IMR-90 (cell line): Measurements from ENCODE around the gene BANP. TPM values are rescaled to one million over a fixed set of nuclear protein-coding genes. Genes with fewer than 3 reads are reported as not detected.

Source experiments
- ATAC-seq: fragments of 200-7000 bp; cut with Tn5 transposase; 2 replicates; pipeline ENCODE4 v1.9.1; 2020; ENCODE audit warnings: low read depth, mild to moderate bottlenecking, moderate library complexity
- BruUV-seq: library from RNA; stranded (reverse); fragments of 400-500 nt; replicated peaks from 2 replicates; lab custom pipeline; 2021; lab: Mats Ljungman, UMichigan
- CTCF ChIA-PET: fragments of 300-600 bp; formaldehyde crosslinking; extraction: SDS; loops from one replicate; lab custom pipeline; 2021; ENCODE audit warnings: antibody characterized with exemption; lab: Yijun Ruan, JAX
- POLR2A ChIA-PET: fragments of 300-600 bp; sonication (Branson Sonifier 250); formaldehyde crosslinking; loops from one replicate; lab custom pipeline; 2022; ENCODE audit warnings: antibody characterized with exemption; ENCODE audit not compliant: unreplicated experiment; lab: Charles Lee
- DNase-seq: peaks from one replicate; pipeline ENCODE4 v3.0.0; 2013
- H2AFZ ChIP-seq: replicated peaks from 2 replicates; pipeline ENCODE3; 2013; ENCODE audit warnings: low read length, mild to moderate bottlenecking; ENCODE audit not compliant: poor library complexity
- H2AK5ac ChIP-seq: 2 replicates; pipeline ENCODE4 v1.6.1; 2013; ENCODE audit warnings: low read depth, low read length, inconsistent platforms
- H2AK9ac ChIP-seq: replicated peaks from 2 replicates; pipeline ENCODE3; 2013; ENCODE audit warnings: mild to moderate bottlenecking, low read depth, low read length, moderate library complexity; ENCODE audit not compliant: poor library complexity
- H2BK120ac ChIP-seq: 2 replicates; pipeline ENCODE4 v1.6.1; 2013; ENCODE audit warnings: low read depth, low read length, inconsistent platforms
- H2BK15ac ChIP-seq: 3 replicates; pipeline ENCODE4 v1.6.1; 2013; ENCODE audit warnings: low read depth, low read length, inconsistent platforms
- H2BK20ac ChIP-seq: 2 replicates; pipeline ENCODE4 v1.6.1; 2013; ENCODE audit warnings: low read depth, mild to moderate bottlenecking, inconsistent platforms, low read length, moderate library complexity
- H2BK5ac ChIP-seq: 2 replicates; pipeline ENCODE4 v1.6.1; 2013; ENCODE audit warnings: mild to moderate bottlenecking, low read depth, low read length, inconsistent platforms; ENCODE audit not compliant: poor library complexity, severe bottlenecking
- H3K14ac ChIP-seq: replicated peaks from 2 replicates; pipeline ENCODE4 v1.6.1; 2013; ENCODE audit warnings: low read depth, low read length, inconsistent platforms
- H3K18ac ChIP-seq: 2 replicates; pipeline ENCODE4 v1.6.1; 2013; ENCODE audit warnings: low read depth, low read length, control low read depth
- H3K23ac ChIP-seq: 2 replicates; pipeline ENCODE4 v1.6.1; 2013; ENCODE audit warnings: low read depth, low read length, inconsistent platforms
- H3K27ac ChIP-seq: 2 replicates; pipeline ENCODE4 v1.5.1; 2013; ENCODE audit warnings: mild to moderate bottlenecking, control low read depth, low read length; ENCODE audit not compliant: insufficient read depth
- H3K27me3 ChIP-seq: 2 replicates; pipeline ENCODE4 v1.6.1; 2013; ENCODE audit warnings: low read length; ENCODE audit not compliant: control insufficient read depth, insufficient read depth
- H3K36me3 ChIP-seq: 2 replicates; pipeline ENCODE4 v1.6.1; 2013; ENCODE audit warnings: low read length, mixed read lengths; ENCODE audit not compliant: control insufficient read depth, insufficient read depth
- H3K4ac ChIP-seq: 2 replicates; pipeline ENCODE4 v1.6.1; 2013; ENCODE audit warnings: low read depth, low read length, inconsistent platforms
- H3K4me1 ChIP-seq: 2 replicates; pipeline ENCODE4 v1.6.1; 2013; ENCODE audit warnings: low read length, mixed read lengths; ENCODE audit not compliant: control insufficient read depth, insufficient read depth
- H3K4me2 ChIP-seq: 2 replicates; pipeline ENCODE4 v1.6.1; 2013; ENCODE audit warnings: low read depth, mild to moderate bottlenecking, control low read depth, low read length, moderate library complexity
- H3K4me3 ChIP-seq: 2 replicates; pipeline ENCODE4 v1.5.1; 2013; ENCODE audit warnings: low read depth, mild to moderate bottlenecking, control low read depth, low read length, moderate library complexity; ENCODE audit not compliant: insufficient read depth
- H3K56ac ChIP-seq: 2 replicates; pipeline ENCODE4 v1.6.1; 2013; ENCODE audit warnings: low read length, inconsistent platforms; ENCODE audit not compliant: insufficient read depth; ENCODE audit errors: extremely low read depth
- H3K79me1 ChIP-seq, 2 experiments: 2 replicates each; pipeline ENCODE4 v1.6.1; 2013; ENCODE audit warnings: low read length in 2 of 2, inconsistent platforms in 1 of 2, low read depth in 1 of 2
- H3K9ac ChIP-seq: 2 replicates; pipeline ENCODE4 v1.6.1; 2013; ENCODE audit warnings: low read depth, low read length, control low read depth
- H3K9me1 ChIP-seq: 2 replicates; pipeline ENCODE4 v1.6.1; 2013; ENCODE audit warnings: low read length, inconsistent platforms; ENCODE audit not compliant: insufficient read depth
- H3K9me3 ChIP-seq: 2 replicates; pipeline ENCODE4 v1.6.1; 2013; ENCODE audit warnings: low read length; ENCODE audit not compliant: control insufficient read depth, insufficient read depth
- H4K20me1 ChIP-seq: 2 replicates; pipeline ENCODE4 v1.6.1; 2013; ENCODE audit warnings: low read length, inconsistent platforms; ENCODE audit not compliant: insufficient read depth
- H4K5ac ChIP-seq: 2 replicates; pipeline ENCODE4 v1.6.1; 2013; ENCODE audit warnings: mild to moderate bottlenecking, low read depth, low read length, control low read depth
- H4K8ac ChIP-seq, 2 experiments: 2 replicates each; pipeline ENCODE4 v1.6.1; 2013; ENCODE audit warnings: low read depth in 2 of 2, low read length in 2 of 2, control low read depth in 1 of 2, inconsistent platforms in 1 of 2
- H4K91ac ChIP-seq: 2 replicates; pipeline ENCODE4 v1.6.1; 2013; ENCODE audit warnings: low read depth, low read length, inconsistent platforms; ENCODE audit not compliant: insufficient read depth
- CEBPB ChIP-seq: IDR thresholded peaks from 2 replicates; pipeline ENCODE4 v1.6.1; 2012; ENCODE audit warnings: low read depth, low read length, improper control_type of control experiment
- MAFK ChIP-seq: IDR thresholded peaks from 2 replicates; pipeline ENCODE4 v1.6.1; 2012; ENCODE audit warnings: low read depth, low read length, improper control_type of control experiment
- MAZ ChIP-seq: IDR thresholded peaks from 2 replicates; pipeline ENCODE4 v1.6.1; 2012; ENCODE audit warnings: low read depth, mild to moderate bottlenecking, low read length, improper control_type of control experiment, moderate library complexity, borderline replicate concordance
- RCOR1 ChIP-seq: IDR thresholded peaks from 2 replicates; pipeline ENCODE4 v1.6.1; 2012; ENCODE audit warnings: mild to moderate bottlenecking, low read length, improper control_type of control experiment; ENCODE audit not compliant: insufficient replicate concordance
- RFX5 ChIP-seq: IDR thresholded peaks from 2 replicates; pipeline ENCODE4 v1.8.0; 2012; ENCODE audit warnings: low read depth, mild to moderate bottlenecking, low read length, moderate library complexity
- WGBS, 2 experiments: methylation state at CpG; one replicate each; pipeline versions ENCODE4 v1.1.5 to v1.1.7; 2013; ENCODE audit warnings: missing lambda C conversion rate in 2 of 2; ENCODE audit not compliant: insufficient read length in 1 of 2; ENCODE audit errors: extremely low coverage in 2 of 2; 5-methylcytosine and 5-hydroxymethylcytosine counted together
- dilution Hi-C: fragments of 300-500 bp; cut with HindIII; formaldehyde crosslinking; loops from one replicate; pipeline ENCODE4 v1.14.3; 2018; ENCODE audit warnings: low sequenced_read_pairs; ENCODE audit not compliant: unreplicated experiment
- in situ Hi-C: fragments of 300-500 bp; cut with MboI; formaldehyde crosslinking; loops from 3 replicates; pipeline ENCODE4 v1.14.3; 2019; ENCODE audit warnings: low sequenced_read_pairs, inconsistent platforms, mixed read lengths
- intact Hi-C: fragments of 100-400 bp; cut with micrococcal nuclease; formaldehyde crosslinking; loops from 2 replicates; pipeline ENCODE4 v1.10.0; 2022
- polyA plus RNA-seq, 3 experiments: library from polyadenylated mRNA; depleted of rRNA; stranded (reverse); fragments of >200 nt; gene quantifications; 2 replicates each; pipeline ENCODE4 v1.2.3, GENCODE V29; 2012; ENCODE audit warnings: low replicate concordance in 1 of 3
- total RNA-seq: library from RNA; depleted of rRNA; stranded (reverse); fragments of >200 nt; gene quantifications from 2 replicates; pipeline ENCODE4 v1.2.3, GENCODE V29; 2012
- TF ChIP-seq, protein P1 (sequence below): fragments of 150-350 bp; IDR thresholded peaks from 2 replicates; pipeline ENCODE4 v1.6.1; 2017; ENCODE audit warnings: mild to moderate bottlenecking, antibody characterized with exemption, low read length, low read depth

Gene BANP
- total and polyA plus RNA-seq, 2 of the 4 experiments (the other 2 are of a cell fraction) = 17.4 to 17.9 TPM

- Histone ChIP-seq H2BK5ac (no peak overlapping the region), H3K4me2 (no peak overlapping the region), H2AK9ac (no peak overlapping the region), H3K4me3 (no peak overlapping the region), H3K79me1 (no peaks in the 10 kb centered on the region), H3K4me1 (no peaks in the 10 kb centered on the region), H4K91ac (no peak overlapping the region), H3K27ac (no peak overlapping the region), H3K23ac (no peak overlapping the region), H3K27me3 (peaks cover 33% of the 10 kb centered on the region), H3K9me1 (no peaks in the 10 kb centered on the region), H3K56ac (no peak overlapping the region), H2AK5ac (no peak overlapping the region), H2BK20ac (no peak overlapping the region), H3K9me3 (no peaks in the 10 kb centered on the region), H3K14ac (no peak overlapping the region), H4K8ac (no peak overlapping the region), H2BK120ac (no peak overlapping the region), H2BK15ac (no peak overlapping the region), H3K9ac (no peak overlapping the region), H3K18ac (no peak overlapping the region), H2AFZ (no peak overlapping the region), H4K20me1 (no peaks in the 10 kb centered on the region), H4K5ac (no peak overlapping the region), H3K4ac (no peak overlapping the region), H3K36me3 (no peaks in the 10 kb centered on the region)
- in situ Hi-C loops = no loop called here
- ATAC-seq = no peak
- intact Hi-C loops = no loop called here
- no peak for DNase-seq
- TF ChIP-seq MAZ = no peak
- TF ChIP-seq CEBPB = no peak
- TF ChIP-seq RFX5 = no peak
- TF ChIP-seq, protein P1, sequence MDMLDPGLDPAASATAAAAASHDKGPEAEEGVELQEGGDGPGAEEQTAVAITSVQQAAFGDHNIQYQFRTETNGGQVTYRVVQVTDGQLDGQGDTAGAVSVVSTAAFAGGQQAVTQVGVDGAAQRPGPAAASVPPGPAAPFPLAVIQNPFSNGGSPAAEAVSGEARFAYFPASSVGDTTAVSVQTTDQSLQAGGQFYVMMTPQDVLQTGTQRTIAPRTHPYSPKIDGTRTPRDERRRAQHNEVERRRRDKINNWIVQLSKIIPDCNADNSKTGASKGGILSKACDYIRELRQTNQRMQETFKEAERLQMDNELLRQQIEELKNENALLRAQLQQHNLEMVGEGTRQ = no peak
- no peak for TF ChIP-seq RCOR1
- TF ChIP-seq MAFK = no peak
- dilution Hi-C loops = no loop called here
- 88% methylated on average over 9 of the region's 13 CpGs; no CpG with 5 or more reads in 1 of the 2 experiments for WGBS, 2 experiments
- BruUV-seq = no TSS peak
- CTCF ChIA-PET = no interaction called here
- POLR2A ChIA-PET = no interaction called here
These were observed 32.9 kb upstream of the BANP start for GRCh38 chr16:87918338-87918737.
